HG03520 (cell line): ENCODE measurements around the gene ABI2.
A peak's percentile ranks its signal among the peaks of the same experiment; 100 is the strongest.

Source experiments
- ATAC-seq: cut with Tn5 transposase; IDR thresholded peaks from one replicate; pipeline ENCODE4 v1.9.1; 2021; ENCODE audit warnings: mild to moderate bottlenecking, moderate library complexity; ENCODE audit not compliant: unreplicated experiment

ABI2 gene

DNA sequence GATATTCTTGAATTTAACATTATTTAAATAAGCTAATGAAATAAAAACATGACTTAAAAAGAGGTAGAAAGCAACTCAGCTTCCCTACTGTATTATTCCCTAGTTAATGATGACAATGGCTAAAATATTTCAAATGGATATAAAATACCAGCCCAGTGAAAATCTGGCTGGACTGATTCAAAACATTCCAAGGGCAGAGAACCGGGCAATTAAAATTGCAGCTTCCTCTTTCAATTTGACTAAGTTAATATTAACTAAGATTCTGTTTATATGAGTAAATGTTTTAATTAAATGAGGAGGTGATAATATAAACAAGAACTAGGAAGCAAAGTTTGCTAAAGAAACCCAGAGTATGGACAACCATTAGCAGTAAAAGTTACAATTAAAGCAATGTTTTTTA is 141.4 kb downstream of the ABI2 start:
- no peak for ATAC-seq

DNA sequence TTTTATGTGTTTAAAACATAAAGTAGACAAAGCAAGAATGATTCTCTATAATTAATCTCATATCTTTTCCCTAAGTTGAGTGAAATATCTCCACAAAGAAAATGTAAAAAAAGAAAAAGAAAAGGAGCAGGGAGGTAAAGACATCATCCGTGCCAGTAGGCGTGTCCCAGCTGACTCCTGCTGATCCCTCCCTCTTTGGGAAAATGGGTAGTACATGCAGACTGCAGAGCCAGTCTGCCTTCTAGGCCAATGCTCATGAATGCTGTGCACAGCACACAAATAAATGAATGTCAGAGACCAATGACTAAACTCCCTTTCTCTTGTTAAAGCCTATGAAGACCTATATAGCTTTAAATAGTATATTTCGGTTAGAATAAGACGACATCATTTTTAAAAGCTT is 142.2 kb downstream of the ABI2 start:
- no peak for ATAC-seq

DNA sequence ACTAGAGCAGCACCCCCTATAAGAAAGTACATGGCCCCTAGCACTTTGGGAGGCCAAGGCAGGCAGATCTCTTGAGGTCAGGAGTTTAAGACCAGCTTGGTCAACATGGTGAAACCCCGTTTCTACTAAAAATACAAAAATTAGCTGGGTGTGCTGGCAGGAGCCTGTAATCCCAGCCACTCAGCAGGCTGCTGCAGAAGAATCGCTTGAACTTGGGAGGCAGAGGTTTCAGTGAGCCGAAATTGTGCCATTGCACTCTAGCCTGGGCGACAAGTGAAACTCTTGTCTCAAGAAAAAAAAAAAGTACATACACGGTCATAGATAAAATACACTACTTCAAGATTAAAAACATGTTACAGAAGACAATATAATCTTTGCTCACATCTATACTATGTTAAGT is 143.1 kb downstream of the ABI2 start:
- no peak for ATAC-seq

DNA sequence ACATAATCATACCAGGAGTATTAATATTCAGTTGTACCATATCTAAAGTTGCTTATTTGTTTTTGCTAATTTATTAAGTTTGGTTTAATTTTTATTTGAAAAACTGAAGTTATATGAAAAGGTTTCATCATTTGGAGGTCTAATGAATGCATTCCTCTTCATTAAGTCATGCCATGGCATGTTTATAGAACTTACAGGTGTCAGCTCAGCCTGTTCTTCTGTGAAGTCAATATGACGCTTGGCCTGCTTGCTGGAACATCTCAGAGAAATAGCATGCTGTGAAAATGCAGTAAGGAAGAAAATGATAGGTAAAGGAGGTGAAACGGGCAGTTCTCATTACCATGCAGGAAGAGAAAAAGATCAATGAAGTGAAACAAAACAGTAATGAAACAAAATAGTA is 148.7 kb downstream of the ABI2 start:
- no peak for ATAC-seq

DNA sequence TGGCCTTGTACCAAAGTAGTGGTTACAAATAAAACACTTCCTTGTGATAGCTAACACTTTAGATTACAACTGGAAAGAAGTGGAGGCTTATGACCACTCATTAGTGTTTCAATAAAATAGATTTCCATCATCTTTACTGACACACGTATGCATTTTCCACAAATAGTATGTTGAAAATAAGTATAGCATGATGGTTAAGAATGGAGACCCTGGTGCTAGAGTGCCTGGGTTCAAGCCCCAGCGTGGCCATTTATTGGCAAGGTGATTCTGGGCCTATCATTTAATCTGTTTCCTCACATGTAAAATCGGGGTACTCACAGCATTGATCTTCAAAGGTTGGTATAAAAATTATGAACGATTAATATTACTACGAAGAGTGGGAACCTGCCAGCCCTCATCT is 152.4 kb downstream of the ABI2 start:
- no peak for ATAC-seq

DNA sequence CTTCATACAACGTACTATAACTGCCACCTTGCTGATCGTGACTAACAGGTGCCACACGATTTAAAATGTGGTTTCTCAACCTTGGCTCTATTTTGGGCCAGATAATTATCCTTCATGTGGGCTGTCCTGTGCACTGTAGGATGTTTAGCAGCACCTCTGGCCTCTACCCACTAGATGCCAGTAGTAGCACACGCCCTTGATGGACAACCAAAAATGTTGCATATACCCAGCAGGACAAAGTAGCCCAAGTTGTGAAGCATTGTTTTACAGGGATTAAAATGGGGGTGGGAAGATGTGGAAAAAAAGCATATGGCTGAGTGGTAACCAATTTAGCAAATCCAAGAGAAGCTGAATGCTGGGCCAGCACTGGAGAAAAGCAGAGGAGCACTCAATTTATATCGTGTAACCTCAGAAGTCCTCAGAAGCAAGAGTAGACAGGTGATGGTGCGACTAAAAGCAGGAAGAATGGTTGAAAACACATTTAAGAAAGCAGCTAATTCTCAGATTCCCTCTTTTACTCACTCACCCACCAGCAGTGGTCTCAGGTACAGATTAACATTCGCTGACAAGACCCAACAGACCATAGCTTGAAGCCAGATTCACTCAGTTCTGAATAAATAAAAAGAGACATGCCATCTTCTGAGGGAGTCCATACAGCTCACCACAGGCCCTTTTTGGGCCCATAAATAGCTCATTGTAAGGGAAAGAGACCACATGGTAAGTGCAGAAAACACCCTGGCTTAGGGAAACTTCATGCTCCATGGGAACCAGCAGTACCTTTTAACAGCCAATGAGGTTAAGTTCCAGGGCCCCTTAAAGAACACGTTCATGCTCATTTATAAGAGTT is 156.3 kb downstream of the ABI2 start:
- peak; percentile 69 for ATAC-seq

DNA sequence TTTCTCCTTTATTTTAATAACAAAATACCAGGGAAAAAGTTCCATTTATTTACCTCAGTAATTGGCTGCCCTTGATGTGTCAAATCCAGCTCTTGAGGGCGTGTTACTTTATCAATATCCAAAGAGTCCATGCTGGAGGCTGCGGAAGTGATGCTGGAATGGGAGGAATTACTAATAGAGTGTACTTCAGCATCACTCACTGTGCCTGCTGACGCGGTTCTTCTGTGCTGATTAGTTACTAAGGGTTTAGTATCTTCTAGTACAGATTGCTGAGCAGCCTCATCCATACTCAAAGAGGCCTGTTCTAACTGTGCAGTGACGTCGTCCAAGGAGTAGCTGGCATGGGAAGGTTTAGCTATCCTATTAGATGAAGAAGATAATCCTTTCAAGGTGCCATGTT is 161.3 kb downstream of the ABI2 start:
- no peak for ATAC-seq

DNA sequence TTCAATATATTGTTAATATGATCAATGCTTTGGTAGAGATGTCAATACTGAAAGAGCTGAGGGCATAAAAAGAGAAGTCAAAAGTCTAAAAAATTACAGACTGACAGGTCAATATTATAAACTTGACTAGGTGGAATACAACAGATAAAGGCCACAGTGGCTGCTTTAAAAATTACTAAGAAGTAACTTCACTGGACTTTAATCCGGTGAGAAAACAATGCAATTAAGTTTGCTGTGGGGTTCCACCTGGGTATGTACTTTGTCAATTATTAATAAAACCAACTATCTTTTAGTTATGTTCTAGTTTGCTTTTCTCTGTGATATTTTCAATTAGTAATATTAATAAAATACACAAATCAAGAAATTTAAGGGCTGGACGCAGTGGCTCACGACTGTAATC is 162.2 kb downstream of the ABI2 start:
- no peak for ATAC-seq

DNA sequence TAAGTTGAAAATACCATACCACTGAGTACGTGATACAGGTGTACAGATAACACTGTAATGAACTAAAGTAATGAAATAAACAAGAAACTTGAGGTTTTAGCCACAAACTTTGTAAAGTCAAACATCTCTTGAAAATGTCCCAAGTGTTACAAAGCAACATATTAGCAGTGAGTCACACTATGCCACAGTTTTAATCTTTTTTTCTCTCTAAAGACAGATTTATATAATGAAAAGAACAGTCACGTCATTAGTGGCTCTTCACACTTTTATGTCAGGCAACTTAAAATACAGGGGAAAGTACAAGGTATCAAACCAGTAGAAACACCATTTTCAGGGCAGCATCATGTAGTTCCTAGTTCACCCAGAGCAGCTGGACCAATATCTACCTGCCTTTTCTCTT is 164.8 kb downstream of the ABI2 start:
- ATAC-seq, result no peak
